ENCODE results near the gene TRPC1. TPM values are rescaled to one million over a fixed set of nuclear protein-coding genes. Genes with fewer than 3 reads are reported as not detected.

Gene TRPC1
- total RNA-seq, 1 experiment from 2014 or later = 18.6 TPM

GRCh38 chr3:142778541-142778940, 54.7 kb downstream of the TRPC1 start:
- Histone ChIP-seq H3K18ac (ENCODE audit: insufficient read length, low read depth, low read length) (no peak overlapping the region), H2AFZ (ENCODE audit: low read length) (no peak overlapping the region), H3K4ac (ENCODE audit: low read depth, low read length) (no peak overlapping the region), H3K4me2 (ENCODE audit: insufficient read depth, insufficient read length, low read length) (no peak overlapping the region), H4K91ac (ENCODE audit: insufficient read length, low read depth, low read length) (no peak overlapping the region), H3T11ph (ENCODE audit: low read length) (no peak overlapping the region), H3K79me2 (ENCODE audit: insufficient read depth, low read length) (no peaks in the 10 kb centered on the region), H3K27me3 (ENCODE audit: insufficient read depth, low read length) (no peaks in the 10 kb centered on the region), H3K56ac (ENCODE audit: insufficient read length, low read depth, low read length) (no peak overlapping the region), H2BK5ac (ENCODE audit: insufficient read length, low read length) (no peak overlapping the region), H3K9me3 (ENCODE audit: control insufficient read depth, low read depth, low read length) (no peaks in the 10 kb centered on the region), H4K20me1 (ENCODE audit: control insufficient read depth, insufficient read depth, insufficient read length) (no peaks in the 10 kb centered on the region), H2BK20ac (ENCODE audit: low read depth, low read length, poor library complexity, severe bottlenecking) (no peak overlapping the region), H3K27ac (ENCODE audit: insufficient read length, low read depth, low read length) (no peak overlapping the region), H3K23me2 (ENCODE audit: insufficient read length, low read depth, low read length, poor library complexity, severe bottlenecking) (no peaks in the 10 kb centered on the region), H3K23ac (ENCODE audit: insufficient read length, low read depth, low read length) (no peak overlapping the region), H3K4me1 (ENCODE audit: insufficient read depth, low read length) (no peaks in the 10 kb centered on the region), H3K9ac (ENCODE audit: extremely low read depth, insufficient read length, low read length) (no peak overlapping the region), H2BK120ac (ENCODE audit: low read depth, low read length, poor library complexity, severe bottlenecking) (no peak overlapping the region), H4K5ac (ENCODE audit: insufficient read length, low read depth, low read length) (no peak overlapping the region), H3K79me1 (ENCODE audit: insufficient read depth, low read depth, low read length, poor library complexity, severe bottlenecking) (no peaks in the 10 kb centered on the region), H3K14ac (ENCODE audit: insufficient read depth, low read length) (no peak overlapping the region), H2BK12ac (ENCODE audit: insufficient read length, low read depth, low read length) (no peak overlapping the region), H2BK15ac (ENCODE audit: low read depth, low read length) (no peak overlapping the region), H2AK5ac (ENCODE audit: insufficient read length, low read length) (no peak overlapping the region), H4K8ac (replicated peaks; ENCODE audit: insufficient read length, low read depth, low read length) (no peak overlapping the region)
- no peak overlapping the region for H3K4me3 Mint-ChIP-seq
- no peak for DNase-seq
- no CpG with 5 or more reads among the region's 2 CpGs for WGBS (ENCODE audit: extremely low coverage, insufficient read length, low lambda C conversion rate)
- H3K36me3 Mint-ChIP-seq (ENCODE audit: insufficient read depth in 1 of 3, low read depth in 3 of 3) = no peaks in the 10 kb centered on the region; a peak in 2 of 7 replicates
- no peak for TF ChIP-seq CTCF (conservative IDR thresholded peaks at IDR 0.05)
- no peak overlapping the region for H3K27ac Mint-ChIP-seq
- no peaks in the 10 kb centered on the region for H3K9me3 Mint-ChIP-seq
- peaks cover 0 to 4% of the 10 kb centered on the region in 2 experiments; a peak in 1 of 4 replicates for H3K4me1 Mint-ChIP-seq
- H3K27me3 Mint-ChIP-seq (ENCODE audit: low read depth) = no peaks in the 10 kb centered on the region
